HepG2 (cell line): ENCODE measurements around the gene FRMD5. TPM values are rescaled to one million over a fixed set of nuclear protein-coding genes. Genes with fewer than 3 reads are reported as not detected.

Experiments used
- ATAC-seq: fragments of 200-7000 bp; cut with Tn5 transposase; 3 replicates; pipeline ENCODE4 v1.9.1; 2020; ENCODE audit warnings: mild to moderate bottlenecking, moderate library complexity
- BruUV-seq: library from RNA; stranded (reverse); fragments of 400-500 nt; replicated peaks from 2 replicates; lab custom pipeline; 2021; lab: Mats Ljungman, UMichigan
- CTCF ChIA-PET: fragments of 300-600 bp; formaldehyde crosslinking; extraction: SDS; loops from one replicate; lab custom pipeline; 2021; ENCODE audit warnings: low total read pairs, inconsistent platforms, low intra/inter-chr PET ratio; lab: Yijun Ruan, JAX
- POLR2A ChIA-PET: fragments of 350-600 bp; sonication (Branson Sonifier 250); formaldehyde crosslinking; loops from one replicate; lab custom pipeline; 2020; ENCODE audit warnings: antibody characterized with exemption, inconsistent platforms; lab: Yijun Ruan, JAX
- DNase-seq: peaks from one replicate; pipeline ENCODE4 v3.0.0-alpha.2; 2015; ENCODE audit warnings: low spot score
- FAIRE-seq: peaks from 3 replicates; lab custom pipeline; 2011; peaks lifted over from hg19 to GRCh38; lab: Jason Lieb, UNC
- H2AFZ ChIP-seq: one replicate; pipeline ENCODE4 v1.6.1; 2011; ENCODE audit warnings: low read length, inconsistent platforms
- H3K27ac ChIP-seq: fragments of 300-600 bp; 3 replicates; pipeline ENCODE4 v1.8.0; 2011; ENCODE audit warnings: mixed run types, mild to moderate bottlenecking, mixed read lengths, low read length, inconsistent platforms; ENCODE audit not compliant: insufficient read depth; ENCODE audit errors: extremely low read length
- H3K27me3 ChIP-seq, 2 experiments: fragments of 200-600 bp in 1 of 2; 2 replicates in 1 of 2; 3 replicates in 1 of 2; pipeline versions ENCODE4 v1.6.0 to v1.8.0; 2011; ENCODE audit warnings: low read length in 2 of 2, mild to moderate bottlenecking in 2 of 2, moderate library complexity in 2 of 2, inconsistent platforms in 1 of 2; ENCODE audit not compliant: insufficient read depth in 2 of 2, control insufficient read depth in 1 of 2
- H3K36me3 ChIP-seq, 2 experiments: fragments of 200-600 bp in 1 of 2; replicated peaks in 1 of 2; 2 replicates in 1 of 2; 3 replicates in 1 of 2; pipeline versions ENCODE4 v1.5.1 to v1.8.0; 2011; ENCODE audit warnings: low read length in 2 of 2, inconsistent platforms in 1 of 2; ENCODE audit not compliant: insufficient read depth in 2 of 2, control insufficient read depth in 1 of 2
- H3K4me1 ChIP-seq: 2 replicates; pipeline ENCODE4 v1.5.1; 2012; ENCODE audit warnings: low read length, inconsistent platforms; ENCODE audit not compliant: insufficient read depth
- H3K4me2 ChIP-seq: 2 replicates; pipeline ENCODE4 v1.6.0; 2011; ENCODE audit warnings: low read depth, low read length, inconsistent platforms
- H3K4me3 ChIP-seq, 3 experiments: fragments of 200-600 bp in 1 of 3; sonication (generic), shearing (Covaris generic) in 1 of 3; replicated peaks in 1 of 3; 2 replicates each; pipeline ENCODE4 v1.5.1; 2011 to 2016; ENCODE audit warnings: low read length in 3 of 3, inconsistent platforms in 2 of 3, low read depth in 2 of 3, mild to moderate bottlenecking in 2 of 3, control low read depth in 1 of 3, mixed read lengths in 1 of 3; ENCODE audit not compliant: insufficient read depth in 1 of 3
- H3K79me2 ChIP-seq: one replicate; pipeline ENCODE4 v1.6.1; 2011; ENCODE audit warnings: low read length, inconsistent platforms; ENCODE audit not compliant: insufficient read depth
- H3K9ac ChIP-seq: 2 replicates; pipeline ENCODE4 v1.6.0; 2011; ENCODE audit warnings: mild to moderate bottlenecking, low read depth, low read length, inconsistent platforms; ENCODE audit not compliant: insufficient read depth
- H3K9me3 ChIP-seq: 2 replicates; pipeline ENCODE4 v1.5.1; 2012; ENCODE audit warnings: mild to moderate bottlenecking, low read length
- H4K20me1 ChIP-seq: 2 replicates; pipeline ENCODE4 v1.6.0; 2011; ENCODE audit warnings: inconsistent platforms, mild to moderate bottlenecking, low read length, moderate library complexity; ENCODE audit not compliant: insufficient read depth
- DPF2 ChIP-seq: sonication (generic); formaldehyde crosslinking; IDR thresholded peaks from 2 replicates; pipeline ENCODE4 v1.4.0; 2020; ENCODE audit warnings: mild to moderate bottlenecking, low read depth, missing genetic modification reagents, borderline replicate concordance
- GABPA ChIP-seq, 2 experiments: IDR thresholded peaks; 2 replicates each; pipeline ENCODE4 v1.6.1; 2011 to 2016; ENCODE audit warnings: low read depth in 2 of 2, low read length in 1 of 2, missing biosample characterization in 1 of 2, missing genetic modification characterization in 1 of 2
- NFKBIZ ChIP-seq: IDR thresholded peaks from 2 replicates; pipeline ENCODE4 v1.6.1; 2018; ENCODE audit warnings: missing genetic modification reagents, missing compliant biosample characterization
- POLR2G ChIP-seq: fragments of 200-400 bp; formaldehyde crosslinking; IDR thresholded peaks from 2 replicates; pipeline ENCODE4 v1.6.1; 2018; ENCODE audit warnings: mild to moderate bottlenecking, low read depth, low read length, moderate library complexity
- ZFAT ChIP-seq: sonication (generic); formaldehyde crosslinking; conservative IDR thresholded peaks from 2 replicates; pipeline ENCODE4 v1.8.1; 2023; ENCODE audit warnings: missing genetic modification reagents, inconsistent platforms
- ZNF12 ChIP-seq: sonication (generic); formaldehyde crosslinking; IDR thresholded peaks from 2 replicates; pipeline ENCODE4 v1.5.0; 2020; ENCODE audit warnings: missing genetic modification reagents
- ZNF263 ChIP-seq: sonication (generic); formaldehyde crosslinking; IDR thresholded peaks from 2 replicates; pipeline ENCODE4 v1.4.0; 2020; ENCODE audit warnings: missing genetic modification reagents
- ZNF543 ChIP-seq: sonication (generic); formaldehyde crosslinking; IDR thresholded peaks from 2 replicates; pipeline ENCODE4 v1.4.0; 2020; ENCODE audit warnings: mild to moderate bottlenecking, missing genetic modification reagents
- ZNF589 ChIP-seq: sonication (generic); formaldehyde crosslinking; conservative IDR thresholded peaks from 2 replicates; pipeline ENCODE4 v1.8.0; 2022; ENCODE audit warnings: mild to moderate bottlenecking, moderate library complexity, missing genetic modification reagents
- ZNF710 ChIP-seq: sonication (generic); formaldehyde crosslinking; IDR thresholded peaks from 2 replicates; pipeline ENCODE4 v1.5.0; 2020; ENCODE audit warnings: mild to moderate bottlenecking, missing genetic modification reagents, borderline replicate concordance
- ZNF75D ChIP-seq: sonication (generic); formaldehyde crosslinking; IDR thresholded peaks from 2 replicates; pipeline ENCODE4 v1.8.1; 2023; ENCODE audit warnings: missing genetic modification reagents, mild to moderate bottlenecking, borderline replicate concordance
- ZNF777 ChIP-seq: sonication (generic); formaldehyde crosslinking; IDR thresholded peaks from 2 replicates; pipeline ENCODE4 v1.4.0; 2020; ENCODE audit warnings: missing genetic modification reagents
- WGBS: methylation state at CpG from one replicate; pipeline ENCODE4 v1.1.6; 2017; ENCODE audit warnings: low lambda C conversion rate; 5-methylcytosine and 5-hydroxymethylcytosine counted together
- in situ Hi-C: cut with HindIII; loops from 2 replicates; pipeline ENCODE4 v1.10.0; 2017; ENCODE audit warnings: low pct_unique_long_range_greater_than_20kb; ENCODE audit not compliant: extremely low pct_ligation_motif_present
- intact Hi-C: fragments of 100-400 bp; cut with micrococcal nuclease; formaldehyde crosslinking; loops from one replicate; pipeline ENCODE4 v1.10.0; 2022; ENCODE audit not compliant: unreplicated experiment
- polyA plus RNA-seq, 8 experiments: library from polyadenylated mRNA; depleted of rRNA in 3 of 8; stranded (reverse) in 7 of 8; unstranded in 1 of 8; fragments of >200 nt; fragmentation: Illumina TruSeq in 4 of 8; extraction: Trizol in 4 of 8; gene quantifications; 2 replicates each; pipeline versions ENCODE4 v1.2.1 to v1.2.3, GENCODE V29; 2011 to 2016; ENCODE audit warnings: low read depth in 4 of 8, missing spikeins in 1 of 8, mixed read lengths in 1 of 8; ENCODE audit not compliant: insufficient read depth in 1 of 8
- total RNA-seq, 5 experiments: library from RNA; depleted of rRNA; stranded (reverse); fragments of >200 nt; fragmentation: Illumina TruSeq; extraction: Trizol; gene quantifications; 2 replicates each; pipeline ENCODE4 v1.2.3, GENCODE V29; 2016; ENCODE audit warnings: low read depth in 1 of 5

Gene FRMD5
- total and polyA plus RNA-seq, 2 of the 13 experiments (the other 11 are each of a cell fraction or from before 2014, with no cell fraction given), result 0.93 to 1.5 TPM

- Histone ChIP-seq H4K20me1 (no peaks in the 10 kb centered on the region), H3K4me3 (no peak overlapping the region), H3K36me3 (no peaks in the 10 kb centered on the region), H2AFZ (no peak overlapping the region), H3K4me2 (no peak overlapping the region), H3K27ac (no peak overlapping the region), H3K27me3 (no peaks in the 10 kb centered on the region), H3K9ac (no peak overlapping the region), H3K79me2 (no peaks in the 10 kb centered on the region), H3K9me3 (no peaks in the 10 kb centered on the region), H3K4me1 (no peaks in the 10 kb centered on the region)
- FAIRE-seq (no peak), ATAC-seq (no peak), DNase-seq (no peak)
- in situ Hi-C loops (loop anchor here (5.0 kb wide), 1 partner anchor 162 kb away; no protein-coding TSS in a partner anchor), intact Hi-C loops (no loop called here)
- CTCF ChIA-PET, result no interaction called here
- WGBS, result 35% methylated on average over 1 of the region's 1 CpG
- POLR2A ChIA-PET, result no interaction called here
- no peak for TF ChIP-seq DPF2 (CRISPR knock-in tag)
- TF ChIP-seq ZNF710 (CRISPR knock-in tag), result no peak
- TF ChIP-seq ZNF75D (CRISPR knock-in tag), result no peak
- TF ChIP-seq ZNF589, result no peak
- TF ChIP-seq GABPA (IDR thresholded peaks at IDR 0.05; ENCODE audit: low read depth, low read length), result no peak
- TF ChIP-seq GABPA (CRISPR knock-in tag; IDR thresholded peaks at IDR 0.05; ENCODE audit: low read depth), result no peak
- TF ChIP-seq NFKBIZ, result no peak
- no peak for TF ChIP-seq POLR2G
- TF ChIP-seq ZNF12 (CRISPR knock-in tag), result no peak
- no peak for TF ChIP-seq ZFAT (CRISPR knock-in tag)
- no peak for TF ChIP-seq ZNF777 (CRISPR knock-in tag)
- TF ChIP-seq ZNF543 (CRISPR knock-in tag), result no peak
- TF ChIP-seq ZNF263 (CRISPR knock-in tag), result no peak
- no TSS peak for BruUV-seq
Measured at GRCh38 chr15:44064706-44065105, 130.4 kb downstream of the FRMD5 start.
